H4 (cell line): ENCODE data around the gene RPL39L. TPM values are rescaled to one million over a fixed set of nuclear protein-coding genes. Genes with fewer than 3 reads are reported as not detected.

Source experiments
- DNase-seq: peaks from one replicate; pipeline ENCODE4 v3.0.0-alpha.2; 2015; ENCODE audit warnings: low spot score
- total RNA-seq: library from RNA; depleted of rRNA; stranded (reverse); fragments of >200 nt; shearing (Covaris generic); gene quantifications from 2 replicates; pipeline ENCODE4 v1.2.3, GENCODE V29; 2014

Gene RPL39L
- total RNA-seq, 1 experiment from 2014 or later: 76.1 TPM

DNA sequence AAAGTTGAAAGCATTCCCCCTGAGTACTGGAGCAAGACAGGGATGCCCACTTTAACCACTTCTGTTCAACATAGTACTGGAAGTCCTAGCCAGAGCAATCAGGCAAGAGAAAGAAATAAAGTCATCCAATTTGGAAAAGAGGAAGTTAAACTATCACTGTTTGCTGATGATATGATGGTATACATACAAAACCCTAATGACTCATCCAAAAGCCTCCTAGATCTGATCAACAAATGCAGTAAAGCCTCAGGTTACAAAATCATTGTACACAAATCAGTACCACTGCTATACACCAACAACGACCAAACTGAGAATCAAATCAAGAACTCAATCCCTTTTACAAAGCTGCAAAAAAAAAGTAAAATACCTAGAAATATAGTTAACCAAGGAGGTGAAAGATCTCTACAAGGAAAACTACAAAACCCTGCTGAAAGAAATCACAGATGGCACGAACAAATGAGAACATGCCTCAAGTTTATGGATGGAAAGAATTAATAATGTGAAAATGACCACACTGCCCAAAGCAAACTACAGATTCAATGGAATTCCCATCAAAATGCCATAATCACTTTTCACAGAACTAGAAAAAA is 40.3 kb downstream of the RPL39L start:
- DNase-seq: no peak

DNA sequence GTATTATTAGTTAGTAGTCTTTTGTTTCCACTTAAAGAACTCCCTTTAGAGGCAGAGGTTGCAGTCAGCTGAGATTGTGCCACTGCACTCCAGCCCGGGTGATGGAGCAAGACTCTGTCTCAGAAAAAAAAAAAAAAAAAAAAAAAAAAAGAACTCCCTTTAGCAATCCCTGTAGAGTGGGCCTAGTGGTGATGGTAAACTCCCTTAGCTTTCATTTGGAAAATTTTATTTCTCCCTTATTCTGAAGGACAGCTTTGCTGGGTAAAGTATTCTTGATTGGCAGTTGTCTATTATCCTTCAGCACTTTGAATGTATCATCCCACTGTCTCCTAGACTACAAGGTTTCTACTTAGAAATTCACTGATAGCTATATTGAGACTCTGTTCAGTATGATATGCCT is 46.0 kb downstream of the RPL39L start:
- no peak for DNase-seq

DNA sequence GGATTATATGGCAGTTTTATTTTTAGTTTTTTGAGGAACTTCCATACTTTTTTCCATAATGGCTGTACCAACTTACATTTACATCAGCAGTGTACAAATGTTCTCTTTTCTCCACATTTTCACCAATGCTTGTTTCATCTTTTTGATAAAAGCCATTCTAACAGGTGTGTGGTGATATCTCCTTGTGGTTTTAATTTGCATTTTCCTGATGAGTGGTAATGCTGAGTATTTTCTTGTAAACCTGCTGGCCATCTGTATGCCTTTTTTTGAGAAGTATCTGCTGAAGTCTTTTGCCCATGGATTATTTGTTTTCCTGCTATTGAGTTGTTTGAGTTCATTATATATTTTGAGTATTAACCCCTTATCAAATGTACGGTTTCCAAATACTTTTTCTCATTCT is 50.6 kb downstream of the RPL39L start:
- no peak for DNase-seq

DNA sequence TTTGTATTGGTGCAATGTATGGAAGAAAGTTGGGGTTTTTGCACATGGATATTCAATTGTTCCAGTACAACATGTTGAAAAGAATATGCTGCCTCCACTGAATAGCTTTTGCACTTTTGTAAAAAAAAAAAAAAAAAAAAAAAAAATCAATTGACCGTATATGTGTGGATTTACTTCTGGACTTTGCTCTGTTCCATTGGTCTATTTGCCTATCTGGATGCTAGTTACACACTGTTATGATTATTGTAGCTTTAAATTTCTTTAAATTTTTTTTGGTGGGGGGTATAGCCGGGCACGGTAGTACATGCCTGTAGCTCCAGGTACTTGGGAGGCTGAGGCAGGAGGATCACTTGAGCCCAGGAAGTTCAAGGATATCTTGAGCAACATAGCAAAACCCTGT is 52.5 kb downstream of the RPL39L start:
- no peak for DNase-seq

DNA sequence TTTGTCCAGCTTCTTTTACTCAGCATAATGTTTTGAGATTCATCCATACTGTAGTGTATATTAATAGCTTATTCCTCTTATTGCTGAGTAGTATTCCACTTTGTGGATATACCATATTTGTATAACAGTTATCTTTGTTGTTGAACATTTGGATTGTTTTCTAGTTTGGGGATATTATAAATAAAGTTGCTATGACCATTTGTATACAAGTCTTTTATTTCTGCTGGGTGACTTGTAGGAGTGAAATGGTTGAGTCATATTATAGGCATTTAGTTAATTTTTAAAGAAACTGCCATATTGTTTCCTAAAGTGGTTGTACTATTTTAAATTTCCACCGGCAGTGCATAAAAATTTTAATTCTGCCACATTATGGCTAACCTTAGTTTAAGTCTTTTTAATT is 53.4 kb downstream of the RPL39L start:
- DNase-seq: no peak

DNA sequence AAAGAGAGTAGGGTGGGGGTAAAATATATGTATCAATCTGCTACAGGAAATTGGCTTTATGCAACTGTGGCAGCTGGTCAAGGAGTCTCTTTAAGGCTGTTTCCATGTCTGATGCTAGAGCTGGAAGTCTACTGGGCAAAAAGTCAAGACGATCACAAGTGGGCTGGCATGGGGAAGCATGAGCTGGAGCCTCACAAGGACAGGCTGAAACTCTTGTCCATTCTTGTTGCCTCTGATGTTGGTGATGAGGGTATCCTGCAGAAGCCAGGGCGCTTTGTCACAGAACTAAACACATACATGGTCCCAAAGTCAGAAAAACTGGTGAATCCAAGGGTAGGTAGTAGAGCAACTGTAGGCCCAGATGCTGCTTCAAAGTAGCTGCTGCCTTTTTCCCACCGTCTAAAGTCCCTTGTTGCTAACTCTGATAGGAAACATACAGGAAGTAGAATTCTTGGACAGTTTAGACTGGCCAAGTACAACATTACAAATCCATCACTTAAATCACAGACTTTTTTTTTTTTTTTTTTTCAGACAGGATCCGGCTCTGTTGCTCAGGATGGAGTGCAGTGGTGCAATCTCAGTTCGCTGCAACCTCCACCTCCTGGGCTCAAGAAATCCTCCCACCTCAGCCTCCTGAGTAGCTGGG is 54.2 kb downstream of the RPL39L start:
- no peak for DNase-seq

DNA sequence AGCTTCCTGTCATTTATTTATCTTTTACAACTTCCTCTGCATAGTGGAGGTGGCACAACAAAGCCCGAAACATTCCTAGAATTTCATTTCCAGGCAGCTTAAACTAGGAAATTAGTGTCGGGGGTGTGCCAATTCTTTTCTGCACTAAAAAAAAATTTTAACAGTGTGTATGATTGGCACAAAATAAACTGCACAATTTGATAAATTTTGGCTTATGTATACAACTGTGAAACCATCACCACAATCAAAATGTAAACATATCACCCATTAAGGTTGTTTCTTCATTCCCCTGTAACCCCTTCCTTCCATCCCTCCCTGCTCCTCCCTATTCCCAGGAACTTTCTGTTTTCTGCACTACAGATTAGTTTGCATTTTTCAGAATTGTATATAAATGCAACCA is 54.7 kb downstream of the RPL39L start:
- no peak for DNase-seq

DNA sequence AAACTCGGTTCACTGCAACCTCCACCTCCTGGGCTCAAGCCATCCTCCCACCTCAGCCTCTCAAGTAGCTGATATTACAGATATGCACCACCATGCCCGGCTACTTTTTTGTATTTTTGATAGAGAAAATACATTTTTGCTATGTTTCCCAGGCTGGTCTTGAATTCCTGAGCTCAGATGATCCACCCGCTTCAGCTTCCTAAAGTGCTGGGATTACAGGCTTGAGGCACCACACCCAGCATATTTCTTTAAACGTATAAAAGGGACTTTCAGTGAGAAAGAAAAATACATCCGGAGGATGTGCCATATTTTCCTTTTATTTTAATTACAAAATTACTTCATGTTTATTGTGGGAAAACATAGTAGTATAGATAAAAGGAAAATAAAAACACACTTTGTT is 55.2 kb downstream of the RPL39L start:
- DNase-seq: no peak

DNA sequence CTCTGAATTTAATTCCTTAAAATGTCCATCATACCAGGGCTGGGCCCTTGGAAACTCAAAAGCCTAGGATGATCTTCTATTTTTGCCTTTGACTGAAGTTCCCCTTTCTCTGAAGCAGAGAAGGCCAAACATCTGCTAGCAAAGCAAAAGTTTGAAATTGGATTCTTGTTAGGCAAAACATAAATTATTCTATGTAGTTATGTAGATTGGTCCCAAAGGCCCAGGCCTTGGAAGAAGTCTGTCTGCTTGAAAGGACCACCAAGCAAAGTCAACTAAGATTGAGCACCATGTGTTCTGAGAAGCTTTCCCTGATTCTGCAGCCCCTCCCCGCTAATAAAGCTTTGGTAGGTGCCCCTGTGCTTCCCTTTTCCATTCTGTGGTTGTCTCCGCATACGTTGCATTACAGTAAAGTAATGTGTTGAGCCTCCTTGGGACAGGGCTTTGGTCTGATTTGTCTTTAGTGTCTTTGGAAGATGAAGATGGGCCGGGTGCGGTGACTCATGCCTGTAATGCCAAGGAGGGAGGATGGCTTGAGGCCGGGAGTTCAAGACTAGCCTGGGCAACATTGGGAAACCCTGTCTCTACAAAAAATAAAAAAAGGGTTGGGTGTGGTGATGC is 56.4 kb downstream of the RPL39L start:
- DNase-seq: no peak

DNA sequence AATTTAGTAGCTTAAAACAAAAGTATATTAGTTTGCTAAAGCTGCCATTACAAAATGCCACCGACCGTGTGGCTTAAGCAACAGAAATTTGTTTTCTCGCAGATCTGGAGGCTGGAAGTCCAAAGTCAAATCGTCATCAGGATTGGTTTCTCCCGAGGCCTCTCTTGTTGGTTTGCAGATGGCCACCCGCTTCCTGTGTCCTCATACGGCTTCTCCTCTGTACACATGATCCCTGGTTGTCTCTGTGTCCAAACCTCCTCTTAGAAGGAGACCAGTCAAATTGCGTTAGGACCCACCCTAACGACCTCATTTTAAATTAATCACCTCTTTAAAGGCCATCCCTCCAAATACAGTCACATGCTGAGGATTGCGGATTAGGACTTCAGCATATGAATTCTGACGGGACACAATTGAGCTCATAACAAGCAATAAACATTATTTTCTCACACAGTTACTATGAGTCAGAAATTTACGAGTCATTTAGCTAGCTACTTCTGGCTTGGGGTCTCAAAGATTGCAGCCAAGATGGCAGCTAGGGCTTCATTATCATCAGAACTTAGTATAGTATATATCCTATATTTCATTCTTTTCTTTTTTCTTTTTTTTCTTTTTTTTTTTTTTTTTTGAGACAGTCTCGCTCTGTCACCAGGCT is 58.4 kb downstream of the RPL39L start:
- no peak for DNase-seq

DNA sequence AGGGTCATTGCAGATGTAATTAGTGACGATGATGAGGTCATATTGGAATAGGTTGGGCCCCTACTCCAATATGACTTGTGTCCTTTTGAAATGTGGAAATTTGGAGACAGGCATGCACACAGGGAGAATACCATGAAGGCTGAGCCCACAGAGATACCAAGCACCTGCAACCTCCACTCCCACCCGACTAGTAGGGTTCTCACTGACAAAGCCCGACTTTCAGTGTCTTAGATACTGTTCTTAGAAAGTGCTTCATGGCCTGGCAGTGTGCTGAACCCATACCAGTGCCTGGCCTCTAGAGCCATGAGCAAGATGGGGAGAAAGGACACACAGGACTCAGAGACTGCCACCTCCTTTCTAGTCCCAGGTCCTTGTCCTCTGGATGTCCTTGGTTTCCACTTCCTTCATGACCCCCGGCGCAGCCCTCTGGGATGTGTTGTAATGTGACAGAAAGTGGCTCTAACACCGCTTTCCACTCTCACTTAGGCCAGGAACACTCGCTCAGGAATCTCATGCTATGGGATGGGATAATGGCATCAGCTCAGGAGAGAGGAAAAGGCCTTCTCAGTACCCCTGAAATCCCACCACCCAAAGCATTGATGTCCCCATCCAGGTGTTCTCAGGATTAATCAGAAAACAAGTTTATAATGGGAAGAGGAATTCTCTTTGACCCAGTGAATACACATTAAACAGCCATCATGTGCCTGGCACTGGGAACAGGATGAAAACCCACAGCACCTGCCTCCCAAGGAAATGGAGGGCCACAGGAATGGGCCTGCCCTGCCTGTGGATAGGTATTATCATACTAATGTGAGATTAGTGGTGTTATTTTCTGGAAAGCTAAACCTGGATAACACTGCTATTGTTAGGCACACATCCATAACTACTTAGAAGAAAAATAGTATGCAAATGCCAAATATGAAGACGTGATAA is 59.9 kb downstream of the RPL39L start:
- no peak for DNase-seq

DNA sequence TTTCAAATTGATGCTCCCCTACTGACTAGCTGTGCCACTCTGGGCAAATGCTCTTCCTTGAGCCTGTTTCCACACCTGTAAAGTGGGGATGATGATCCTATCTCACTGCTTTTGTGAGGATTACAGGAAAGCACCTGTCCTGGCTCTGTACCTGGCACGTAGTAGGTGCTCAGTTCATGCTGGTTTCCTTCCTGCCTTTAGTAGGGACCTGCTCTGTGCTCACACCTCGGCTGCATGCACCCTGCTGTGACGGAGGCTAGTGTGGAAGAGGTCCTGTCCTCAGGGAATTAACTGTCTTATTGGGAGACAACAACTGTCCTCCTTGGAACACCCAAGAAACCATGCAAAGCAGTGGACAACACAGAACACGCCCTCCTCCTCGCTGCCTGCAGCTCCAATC is 61.8 kb downstream of the RPL39L start:
- no peak for DNase-seq

DNA sequence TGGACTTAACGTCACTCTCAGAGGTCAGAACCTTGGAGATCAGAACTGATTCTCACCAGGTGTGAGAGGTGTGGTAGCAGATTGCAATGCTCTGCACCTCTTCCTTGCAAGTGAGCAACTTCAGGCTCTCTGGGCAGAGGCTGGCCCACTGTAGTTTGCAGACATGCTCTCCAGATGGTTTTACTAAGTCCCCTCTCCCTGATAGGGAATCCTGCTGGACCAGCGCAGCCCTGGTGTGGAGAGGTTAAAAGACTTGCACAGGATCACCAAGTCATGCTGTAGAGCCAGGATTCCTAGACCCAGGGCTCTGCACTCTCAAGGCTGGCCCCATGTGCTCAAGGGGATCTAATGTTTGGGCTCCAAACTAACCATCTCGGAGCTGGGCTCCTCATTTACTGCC is 62.2 kb downstream of the RPL39L start:
- DNase-seq: no peak

DNA sequence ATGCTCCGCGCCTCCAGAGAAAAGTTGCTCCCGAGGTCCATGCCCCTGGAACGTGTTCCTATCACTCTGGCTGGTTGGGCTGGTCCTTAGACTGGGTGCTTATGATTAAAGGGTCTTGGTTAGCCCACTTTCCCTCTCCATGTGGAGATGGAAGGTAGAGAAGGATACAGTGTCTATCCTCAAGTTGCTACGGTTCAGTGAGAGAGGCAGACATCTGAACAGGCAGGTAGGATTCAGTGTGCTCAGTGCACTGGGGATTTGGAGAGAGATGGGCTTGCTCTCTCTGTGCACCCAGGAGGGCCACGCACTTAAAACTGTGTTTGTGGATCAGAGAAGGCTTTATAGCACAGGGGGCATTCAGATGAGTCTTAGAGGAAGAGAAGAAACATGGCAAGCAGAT is 63.0 kb downstream of the RPL39L start:
- DNase-seq: no peak

DNA sequence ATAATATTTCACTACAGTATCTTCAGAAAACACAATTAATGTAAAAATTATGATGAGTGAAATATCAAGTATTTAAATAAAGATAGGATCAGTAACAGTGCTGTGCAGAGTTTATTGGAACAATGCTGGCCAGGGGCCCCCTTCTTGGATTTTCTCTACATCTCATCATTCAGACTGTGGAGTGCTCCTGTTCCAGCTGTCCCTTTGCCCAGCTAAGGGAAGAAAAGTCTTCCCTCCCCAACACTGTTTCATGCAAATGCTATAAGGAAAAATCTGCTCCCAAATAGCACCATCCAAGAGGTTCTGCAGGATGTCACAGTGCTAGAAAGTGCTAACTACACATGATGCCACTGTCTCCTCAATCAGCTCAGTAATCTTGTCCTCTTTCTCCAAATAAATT is 64.5 kb downstream of the RPL39L start:
- DNase-seq: no peak

DNA sequence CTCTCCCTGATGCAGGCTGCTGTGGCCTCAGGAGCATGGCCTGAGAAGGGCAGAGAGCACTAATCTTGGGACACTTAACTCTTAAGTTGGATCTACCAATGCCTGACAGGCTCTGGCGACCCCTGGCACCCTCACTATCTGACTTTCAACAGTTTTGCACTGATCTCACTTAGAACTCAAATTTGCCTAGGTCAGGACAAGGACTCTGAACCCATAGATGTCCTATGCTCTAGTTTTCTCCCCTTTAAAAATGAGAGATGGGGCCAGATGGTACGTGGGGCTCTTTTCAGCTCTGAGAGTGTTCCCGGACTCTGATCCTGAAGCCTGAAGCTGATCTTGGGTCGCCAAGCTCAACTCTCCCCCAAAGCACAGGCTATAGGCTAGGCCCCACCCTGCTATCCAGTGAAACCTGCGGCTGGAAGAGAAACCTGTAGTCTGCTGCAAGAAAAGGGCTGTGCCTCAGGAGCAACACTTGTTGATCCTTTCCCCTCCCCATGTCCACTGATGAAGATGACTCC is 65.7 kb downstream of the RPL39L start:
- no peak for DNase-seq

DNA sequence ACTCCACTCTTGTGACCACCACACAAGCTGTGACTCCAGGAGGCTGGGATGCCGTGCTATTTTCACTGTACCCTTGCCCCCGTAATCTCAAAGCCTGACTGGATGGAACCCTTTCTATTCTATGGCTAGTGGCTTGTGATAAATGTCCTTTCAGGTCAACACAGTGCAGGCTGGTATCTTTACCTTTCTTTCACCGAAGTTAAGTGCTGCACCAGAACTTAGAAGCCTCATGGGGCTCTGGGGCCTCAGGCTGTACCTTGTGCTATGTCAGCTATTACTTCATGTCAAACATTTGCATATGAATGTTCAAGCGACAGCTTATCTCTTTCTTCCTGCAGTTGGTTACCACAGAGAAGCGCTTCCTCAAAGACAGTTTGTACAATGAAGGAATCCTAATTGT is 66.8 kb downstream of the RPL39L start:
- DNase-seq: no peak

DNA sequence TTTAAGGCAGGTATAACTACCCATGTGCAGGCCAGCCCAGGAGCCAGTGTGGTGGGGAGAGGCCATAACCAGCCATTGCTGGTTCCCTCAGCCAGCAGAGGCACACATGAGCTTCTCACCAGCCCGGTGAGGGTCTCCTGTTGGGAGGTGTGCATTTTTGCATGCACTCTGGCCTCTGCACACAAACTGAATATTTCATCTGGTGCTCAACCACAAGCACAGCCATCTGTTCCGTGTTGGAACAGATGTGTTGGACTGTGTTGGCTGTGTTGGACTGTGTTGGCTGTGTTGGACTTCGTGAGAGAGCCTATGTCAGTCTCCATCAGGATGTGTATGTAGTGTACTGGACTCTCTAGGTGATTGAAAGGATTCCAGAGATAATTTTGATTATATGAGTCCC is 67.2 kb downstream of the RPL39L start:
- DNase-seq: no peak
